ENCODE results near the gene CPNE4. TPM values are rescaled to one million over a fixed set of nuclear protein-coding genes. Genes with fewer than 3 reads are reported as not detected.

The CPNE4 gene
- total RNA-seq, 1 experiment from 2014 or later, result 0.41 TPM

GRCh38 chr3:131914090-131914691 is 120.6 kb downstream of the CPNE4 start:
- no peak overlapping the region for H3K4me3 Mint-ChIP-seq (ENCODE audit: unreplicated experiment)
- no TSS peak for BruUV-seq (replicated peaks)
- peaks cover 4% of the 10 kb centered on the region for H3K27me3 Mint-ChIP-seq (ENCODE audit: insufficient read depth, unreplicated experiment)
- ChIA-PET POLR2A (no interaction called here), CTCF (no interaction called here)
- H3K4me1 ChIP-seq, result no peaks in the 10 kb centered on the region
- no peak for TF ChIP-seq CTCF (IDR thresholded peaks at IDR 0.05; ENCODE audit: insufficient read depth in 1 of 2, low read depth in 1 of 2, low read length in 1 of 2, severe bottlenecking in 1 of 2, unreplicated experiment in 1 of 2)
- H3K27ac Mint-ChIP-seq (ENCODE audit: unreplicated experiment), result no peak overlapping the region
- no peaks in the 10 kb centered on the region for H3K9me3 Mint-ChIP-seq (ENCODE audit: unreplicated experiment)
- H3K36me3 ChIP-seq (ENCODE audit: control insufficient read depth, insufficient read depth, low read length), result no peaks in the 10 kb centered on the region
- H3K27me3 ChIP-seq (replicated peaks; ENCODE audit: control insufficient read depth, insufficient read depth, low read length), result no peaks in the 10 kb centered on the region
- DNase-seq, result no peak
- intact Hi-C loops (cut with micrococcal nuclease; ENCODE audit: unreplicated experiment), result no loop called here
- H3K36me3 Mint-ChIP-seq (ENCODE audit: insufficient read depth, unreplicated experiment), result no peaks in the 10 kb centered on the region
- no peaks in the 10 kb centered on the region for H3K9me3 ChIP-seq
- H3K4me1 Mint-ChIP-seq (ENCODE audit: low read depth, unreplicated experiment), result no peaks in the 10 kb centered on the region
- no peak overlapping the region for H3K4me3 ChIP-seq (ENCODE audit: low read depth, low read length)

GRCh38 chr3:131912255-131912654 is 122.6 kb downstream of the CPNE4 start:
- ChIA-PET CTCF (no interaction called here), POLR2A (no interaction called here)
- no peak for DNase-seq
- Mint-ChIP-seq H3K36me3 (ENCODE audit: insufficient read depth, unreplicated experiment) (no peaks in the 10 kb centered on the region), H3K4me3 (ENCODE audit: unreplicated experiment) (no peak overlapping the region), H3K4me1 (ENCODE audit: low read depth, unreplicated experiment) (no peaks in the 10 kb centered on the region), H3K9me3 (ENCODE audit: unreplicated experiment) (no peaks in the 10 kb centered on the region), H3K27ac (ENCODE audit: unreplicated experiment) (no peak overlapping the region), H3K27me3 (ENCODE audit: insufficient read depth, unreplicated experiment) (peaks cover 4% of the 10 kb centered on the region)
- intact Hi-C loops (cut with micrococcal nuclease; ENCODE audit: unreplicated experiment), result no loop called here
- TF ChIP-seq CTCF (IDR thresholded peaks at IDR 0.05; ENCODE audit: insufficient read depth in 1 of 2, low read depth in 1 of 2, low read length in 1 of 2, severe bottlenecking in 1 of 2, unreplicated experiment in 1 of 2), result no peak
- Histone ChIP-seq H3K9me3 (no peaks in the 10 kb centered on the region), H3K27me3 (replicated peaks; ENCODE audit: control insufficient read depth, insufficient read depth, low read length) (no peaks in the 10 kb centered on the region), H3K4me3 (ENCODE audit: low read depth, low read length) (no peak overlapping the region), H3K4me1 (no peaks in the 10 kb centered on the region), H3K36me3 (ENCODE audit: control insufficient read depth, insufficient read depth, low read length) (no peaks in the 10 kb centered on the region)
- no TSS peak for BruUV-seq (replicated peaks)

- no peak for TF ChIP-seq CTCF (IDR thresholded peaks at IDR 0.05; ENCODE audit: insufficient read depth in 1 of 2, low read depth in 1 of 2, low read length in 1 of 2, severe bottlenecking in 1 of 2, unreplicated experiment in 1 of 2)
- Histone ChIP-seq H3K9me3 (no peaks in the 10 kb centered on the region), H3K36me3 (ENCODE audit: control insufficient read depth, insufficient read depth, low read length) (no peaks in the 10 kb centered on the region), H3K27me3 (replicated peaks; ENCODE audit: control insufficient read depth, insufficient read depth, low read length) (no peaks in the 10 kb centered on the region), H3K4me1 (peaks cover 14% of the 10 kb centered on the region), H3K4me3 (ENCODE audit: low read depth, low read length) (no peak overlapping the region)
- peaks cover 2% of the 10 kb centered on the region for H3K27me3 Mint-ChIP-seq (ENCODE audit: insufficient read depth, unreplicated experiment)
- H3K36me3 Mint-ChIP-seq (ENCODE audit: insufficient read depth, unreplicated experiment), result no peaks in the 10 kb centered on the region
- H3K9me3 Mint-ChIP-seq (ENCODE audit: unreplicated experiment), result no peaks in the 10 kb centered on the region
- CTCF ChIA-PET, result no interaction called here
- H3K4me3 Mint-ChIP-seq (ENCODE audit: unreplicated experiment), result no peak overlapping the region
- POLR2A ChIA-PET, result no interaction called here
- no TSS peak for BruUV-seq (replicated peaks)
- intact Hi-C loops (cut with micrococcal nuclease; ENCODE audit: unreplicated experiment), result no loop called here
- DNase-seq, result no peak
- peaks cover 13% of the 10 kb centered on the region for H3K4me1 Mint-ChIP-seq (ENCODE audit: low read depth, unreplicated experiment)
- H3K27ac Mint-ChIP-seq (ENCODE audit: unreplicated experiment), result no peak overlapping the region
Observed at GRCh38 chr3:131907796-131908195, 127.0 kb downstream of the CPNE4 start.
